K562 (cell line): ENCODE data around the gene PTPN11.

Source experiments
- CBX1 ChIP-seq: sonication (generic); IDR thresholded peaks from 2 replicates; pipeline ENCODE4 v1.6.1; 2016; ENCODE audit warnings: antibody characterized with exemption, low read depth, mild to moderate bottlenecking
- EP300 ChIP-seq: IDR thresholded peaks from 2 replicates; pipeline ENCODE4 v1.6.1; 2012; ENCODE audit warnings: low read length, improper control_type of control experiment
- MYC ChIP-seq, 2 experiments: fragments of 250-450 bp in 1 of 2; sonication (Bioruptor Pico) in 1 of 2; IDR thresholded peaks; 2 replicates each; pipeline versions ENCODE4 v1.5.1 to v1.6.1; 2012 to 2021; ENCODE audit warnings: low read depth in 2 of 2, borderline replicate concordance in 1 of 2, improper control_type of control experiment in 1 of 2, low read length in 1 of 2, mild to moderate bottlenecking in 1 of 2, moderate library complexity in 1 of 2
- NUFIP1 ChIP-seq: fragments of 450-650 bp; IDR thresholded peaks from 2 replicates; pipeline ENCODE4 v1.6.1; 2018; ENCODE audit not compliant: partially characterized antibody
- PKNOX1 ChIP-seq: fragments of 450-650 bp; IDR thresholded peaks from 2 replicates; pipeline ENCODE4 v1.6.1; 2016
- PML ChIP-seq: IDR thresholded peaks from 2 replicates; pipeline ENCODE4 v1.6.1; 2012; ENCODE audit warnings: low read length, inconsistent platforms
- POLR2A ChIP-seq: fragments of 450-650 bp; conservative IDR thresholded peaks from 2 replicates; pipeline ENCODE4 v1.6.1; 2016
- POLR2AphosphoS2 ChIP-seq: IDR thresholded peaks from 2 replicates; pipeline ENCODE4 v1.6.1; 2012; ENCODE audit warnings: low read length, improper control_type of control experiment
- SREBF2 ChIP-seq: sonication (generic); formaldehyde crosslinking; IDR thresholded peaks from 2 replicates; pipeline ENCODE4 v1.4.0; 2020; ENCODE audit warnings: mild to moderate bottlenecking, missing genetic modification reagents
- TBL1XR1 ChIP-seq, 2 experiments: IDR thresholded peaks; 2 replicates each; pipeline ENCODE4 v1.6.1; 2012; ENCODE audit warnings: improper control_type of control experiment in 2 of 2, low read length in 2 of 2, mild to moderate bottlenecking in 1 of 2
- YBX1 ChIP-seq: fragments of 450-650 bp; IDR thresholded peaks from 2 replicates; pipeline ENCODE4 v1.7.1; 2016; ENCODE audit warnings: mild to moderate bottlenecking
- ZBTB17 ChIP-seq: fragments of 450-650 bp; formaldehyde crosslinking; IDR thresholded peaks from 2 replicates; pipeline ENCODE4 v1.4.0; 2020; ENCODE audit warnings: mild to moderate bottlenecking
- ZBTB33 ChIP-seq: sonication (generic); formaldehyde crosslinking; IDR thresholded peaks from 2 replicates; pipeline ENCODE4 v1.8.1; 2023; ENCODE audit warnings: mild to moderate bottlenecking, missing genetic modification reagents
- ZNF280A ChIP-seq: fragments of 450-650 bp; IDR thresholded peaks from 2 replicates; pipeline ENCODE4 v1.6.1; 2018; ENCODE audit warnings: mild to moderate bottlenecking, low read depth; ENCODE audit not compliant: partially characterized antibody

- TF ChIP-seq TBL1XR1 (IDR thresholded peaks at IDR 0.05; ENCODE audit: low read length in 2 of 2) (no peak), ZBTB33 (CRISPR knock-in tag) (no peak), PML (no peak), YBX1 (no peak), ZNF280A (no peak), ZBTB17 (no peak), MYC (IDR thresholded peaks at IDR 0.05; ENCODE audit: low read depth, low read length) (no peak), MYC (CRISPR knock-in tag; IDR thresholded peaks at IDR 0.05; ENCODE audit: borderline replicate concordance, low read depth) (no peak), CBX1 (no peak), SREBF2 (CRISPR knock-in tag) (no peak), POLR2AphosphoS2 (no peak), EP300 (no peak), PKNOX1 (no peak), NUFIP1 (no peak), POLR2A (no peak)
Observed at GRCh38 chr12:112468046-112468445, 49.3 kb downstream of the PTPN11 start.
